Gastroesophageal sphincter (tissue), 4 donors: ENCODE measurements around the gene C15orf39. TPM values are rescaled to one million over a fixed set of nuclear protein-coding genes. Genes with fewer than 3 reads are reported as not detected.

Experiments
- ATAC-seq: fragments of 150-250 bp; one replicate; pipeline ENCODE4 v1.9.1; 2016; ENCODE audit warnings: mild to moderate bottlenecking, moderate library complexity
- H3K27ac ChIP-seq, 4 donors: fragments of 200-600 bp; sonication (generic) in 3 of 4; 1 replicate in 3 of 4; 2 replicates in 1 of 4; pipeline ENCODE4 v1.5.1; 2016 to 2019
- H3K27me3 ChIP-seq: fragments of 200-600 bp; sonication (generic); one replicate; pipeline ENCODE4 v1.5.1; 2019
- H3K36me3 ChIP-seq, 2 donors: fragments of 200-600 bp; sonication (generic); one replicate each; pipeline ENCODE4 v1.5.1; 2019; ENCODE audit warnings: control low read depth in 1 of 2
- H3K4me1 ChIP-seq, 3 donors: fragments of 200-600 bp; sonication (generic); 1 replicate in 2 of 3; 2 replicates in 1 of 3; pipeline ENCODE4 v1.5.1; 2016 to 2019; ENCODE audit warnings: control low read depth in 2 of 3
- H3K4me3 ChIP-seq, 2 donors: fragments of 200-600 bp; sonication (generic); one replicate each; pipeline ENCODE4 v1.5.1; 2019; ENCODE audit warnings: mild to moderate bottlenecking in 1 of 2, moderate library complexity in 1 of 2
- H3K9me3 ChIP-seq, 3 donors: fragments of 200-600 bp; sonication (generic); one replicate each; pipeline ENCODE4 v1.5.1; 2017 to 2019; ENCODE audit warnings: control low read depth in 2 of 3
- EP300 ChIP-seq: sonication (generic); formaldehyde crosslinking; IDR thresholded peaks from one replicate; pipeline ENCODE4 v1.6.1; 2017; ENCODE audit warnings: antibody characterized with exemption, mild to moderate bottlenecking
- POLR2A ChIP-seq, 2 donors: fragments of 450-650 bp; IDR thresholded peaks; one replicate each; pipeline ENCODE4 v1.6.1; 2017; ENCODE audit warnings: antibody characterized with exemption in 2 of 2, mild to moderate bottlenecking in 2 of 2, moderate library complexity in 1 of 2
- POLR2AphosphoS5 ChIP-seq: sonication (generic); formaldehyde crosslinking; IDR thresholded peaks from one replicate; pipeline ENCODE4 v1.6.1; 2017; ENCODE audit warnings: antibody characterized with exemption
- WGBS, 2 donors: methylation state at CpG; one replicate each; pipeline ENCODE4 v1.1.5; 2018; ENCODE audit warnings: low coverage in 1 of 2; 5-methylcytosine and 5-hydroxymethylcytosine counted together
- total RNA-seq, 4 donors: library from RNA; depleted of rRNA; stranded (reverse); fragments of >200 nt; gene quantifications; one replicate each; pipeline ENCODE4 v1.1.0, GENCODE V29; 2016
- TF ChIP-seq, protein P1 (sequence below), 4 experiments: fragments of 200-600 bp in 2 of 4; fragments of 450-650 bp in 2 of 4; sonication (generic) in 1 of 4; IDR thresholded peaks; one replicate each; pipeline ENCODE4 v1.5.1; 2017 to 2019; ENCODE audit warnings: antibody characterized with exemption in 4 of 4, mild to moderate bottlenecking in 2 of 4, moderate library complexity in 2 of 4

Gene C15orf39
- total RNA-seq, 4 donors from 2014 or later = 7.3 to 13.2 (median 11.5) TPM

DNA sequence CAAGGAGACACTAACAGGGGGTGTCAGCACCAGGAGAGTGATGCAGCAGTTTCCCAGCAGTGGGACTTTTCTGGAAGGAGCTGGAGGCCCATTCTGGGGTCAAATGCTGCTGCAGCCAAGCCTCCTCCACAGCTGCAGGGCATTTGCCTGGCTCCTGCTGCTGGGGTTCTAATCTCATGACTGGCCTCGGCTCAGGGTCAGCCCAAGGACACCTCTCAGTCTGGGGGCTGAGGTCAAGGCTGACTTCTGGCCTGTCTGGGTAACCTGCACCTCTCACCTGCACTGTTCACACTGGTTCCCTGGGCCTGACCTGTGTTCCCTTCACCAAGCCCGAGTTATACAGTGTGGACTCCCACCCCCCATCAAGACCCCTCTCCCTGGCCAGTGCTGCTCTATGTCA, 10.4 kb upstream of the C15orf39 start:
- no CpG with 5 or more reads among the region's 2 CpGs for WGBS, 2 donors
- Histone ChIP-seq H3K36me3 (no peaks in the 10 kb centered on the region), H3K27me3 (peaks cover 30% of the 10 kb centered on the region), H3K9me3 (no peaks in the 10 kb centered on the region), H3K4me3 (no peak overlapping the region), H3K27ac (no peak overlapping the region), H3K4me1 (peaks cover 0 to 10% (median 0%) of the 10 kb centered on the region in 3 donors)
- no peak for TF ChIP-seq EP300
- TF ChIP-seq, protein P1, sequence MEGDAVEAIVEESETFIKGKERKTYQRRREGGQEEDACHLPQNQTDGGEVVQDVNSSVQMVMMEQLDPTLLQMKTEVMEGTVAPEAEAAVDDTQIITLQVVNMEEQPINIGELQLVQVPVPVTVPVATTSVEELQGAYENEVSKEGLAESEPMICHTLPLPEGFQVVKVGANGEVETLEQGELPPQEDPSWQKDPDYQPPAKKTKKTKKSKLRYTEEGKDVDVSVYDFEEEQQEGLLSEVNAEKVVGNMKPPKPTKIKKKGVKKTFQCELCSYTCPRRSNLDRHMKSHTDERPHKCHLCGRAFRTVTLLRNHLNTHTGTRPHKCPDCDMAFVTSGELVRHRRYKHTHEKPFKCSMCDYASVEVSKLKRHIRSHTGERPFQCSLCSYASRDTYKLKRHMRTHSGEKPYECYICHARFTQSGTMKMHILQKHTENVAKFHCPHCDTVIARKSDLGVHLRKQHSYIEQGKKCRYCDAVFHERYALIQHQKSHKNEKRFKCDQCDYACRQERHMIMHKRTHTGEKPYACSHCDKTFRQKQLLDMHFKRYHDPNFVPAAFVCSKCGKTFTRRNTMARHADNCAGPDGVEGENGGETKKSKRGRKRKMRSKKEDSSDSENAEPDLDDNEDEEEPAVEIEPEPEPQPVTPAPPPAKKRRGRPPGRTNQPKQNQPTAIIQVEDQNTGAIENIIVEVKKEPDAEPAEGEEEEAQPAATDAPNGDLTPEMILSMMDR (IDR thresholded peaks at IDR 0.05) = no peak
- no peak for TF ChIP-seq POLR2A (IDR thresholded peaks at IDR 0.05)
- no peak for TF ChIP-seq POLR2AphosphoS5
- ATAC-seq = no peak

GRCh38 chr15:75192307-75192706, 9.4 kb upstream of the C15orf39 start:
- TF ChIP-seq POLR2A (IDR thresholded peaks at IDR 0.05) (no peak), POLR2AphosphoS5 (no peak), EP300 (no peak)
- TF ChIP-seq, protein P1 (IDR thresholded peaks at IDR 0.05) = no peak
- no peak overlapping the region for H3K27ac ChIP-seq
- no peak for ATAC-seq

GRCh38 chr15:75193272-75193671, 8.4 kb upstream of the C15orf39 start:
- no peak for ATAC-seq
- no peaks in the 10 kb centered on the region for H3K9me3 ChIP-seq
- peaks cover 30% of the 10 kb centered on the region for H3K27me3 ChIP-seq
- 80% methylated on average over 1 of the region's 3 CpGs; no CpG with 5 or more reads in 1 of the 2 donors for WGBS, 2 donors
- no peak overlapping the region for H3K27ac ChIP-seq
- no peak overlapping the region for H3K4me3 ChIP-seq
- TF ChIP-seq POLR2A (IDR thresholded peaks at IDR 0.05) = no peak
- no peak for TF ChIP-seq POLR2AphosphoS5
- TF ChIP-seq, protein P1 (IDR thresholded peaks at IDR 0.05) = no peak
- no peak for TF ChIP-seq EP300
- H3K36me3 ChIP-seq = no peaks in the 10 kb centered on the region
- peaks cover 0 to 10% (median 0%) of the 10 kb centered on the region in 3 donors for H3K4me1 ChIP-seq

More at GRCh38 chr15:75192307-75192706, 9.4 kb upstream of the C15orf39 start:
- Histone ChIP-seq H3K9me3 (no peaks in the 10 kb centered on the region), H3K27me3 (peaks cover 30% of the 10 kb centered on the region), H3K4me3 (no peak overlapping the region), H3K36me3 (no peaks in the 10 kb centered on the region), H3K4me1 (peaks cover 0 to 10% (median 0%) of the 10 kb centered on the region in 3 donors)
- no CpG with 5 or more reads among the region's 4 CpGs for WGBS, 2 donors

- Histone ChIP-seq H3K9me3 (no peaks in the 10 kb centered on the region), H3K4me1 (peaks cover 0 to 10% (median 0%) of the 10 kb centered on the region in 3 donors), H3K36me3 (no peaks in the 10 kb centered on the region), H3K27me3 (peaks cover 30% of the 10 kb centered on the region), H3K27ac (no peak overlapping the region), H3K4me3 (no peak overlapping the region)
- TF ChIP-seq, protein P1 (IDR thresholded peaks at IDR 0.05) = no peak
- no peak for TF ChIP-seq POLR2AphosphoS5
- TF ChIP-seq POLR2A (IDR thresholded peaks at IDR 0.05) = no peak
- TF ChIP-seq EP300 = no peak
- no peak for ATAC-seq
- WGBS, 2 donors = 83 to 88% methylated on average over 1 of the region's 3 CpGs
Measured at GRCh38 chr15:75193976-75194375, 7.7 kb upstream of the C15orf39 start.

GRCh38 chr15:75194397-75194796, 7.3 kb upstream of the C15orf39 start:
- peaks cover 0 to 10% (median 0%) of the 10 kb centered on the region in 3 donors for H3K4me1 ChIP-seq
- no peaks in the 10 kb centered on the region for H3K36me3 ChIP-seq
- no peak for ATAC-seq
- H3K4me3 ChIP-seq = no peak overlapping the region
- WGBS, 2 donors = 90 to 100% methylated on average over 2 to 3 of the region's 3 CpGs
- no peaks in the 10 kb centered on the region for H3K9me3 ChIP-seq
- peaks cover 30% of the 10 kb centered on the region for H3K27me3 ChIP-seq
- no peak overlapping the region for H3K27ac ChIP-seq
- TF ChIP-seq POLR2AphosphoS5 (no peak), EP300 (no peak), POLR2A (IDR thresholded peaks at IDR 0.05) (no peak)
- TF ChIP-seq, protein P1 (IDR thresholded peaks at IDR 0.05) = no peak
